Measurements from ENCODE around the gene SUPT3H.
A peak's percentile ranks its signal among the peaks of the same experiment; 100 is the strongest.

SUPT3H gene

DNA sequence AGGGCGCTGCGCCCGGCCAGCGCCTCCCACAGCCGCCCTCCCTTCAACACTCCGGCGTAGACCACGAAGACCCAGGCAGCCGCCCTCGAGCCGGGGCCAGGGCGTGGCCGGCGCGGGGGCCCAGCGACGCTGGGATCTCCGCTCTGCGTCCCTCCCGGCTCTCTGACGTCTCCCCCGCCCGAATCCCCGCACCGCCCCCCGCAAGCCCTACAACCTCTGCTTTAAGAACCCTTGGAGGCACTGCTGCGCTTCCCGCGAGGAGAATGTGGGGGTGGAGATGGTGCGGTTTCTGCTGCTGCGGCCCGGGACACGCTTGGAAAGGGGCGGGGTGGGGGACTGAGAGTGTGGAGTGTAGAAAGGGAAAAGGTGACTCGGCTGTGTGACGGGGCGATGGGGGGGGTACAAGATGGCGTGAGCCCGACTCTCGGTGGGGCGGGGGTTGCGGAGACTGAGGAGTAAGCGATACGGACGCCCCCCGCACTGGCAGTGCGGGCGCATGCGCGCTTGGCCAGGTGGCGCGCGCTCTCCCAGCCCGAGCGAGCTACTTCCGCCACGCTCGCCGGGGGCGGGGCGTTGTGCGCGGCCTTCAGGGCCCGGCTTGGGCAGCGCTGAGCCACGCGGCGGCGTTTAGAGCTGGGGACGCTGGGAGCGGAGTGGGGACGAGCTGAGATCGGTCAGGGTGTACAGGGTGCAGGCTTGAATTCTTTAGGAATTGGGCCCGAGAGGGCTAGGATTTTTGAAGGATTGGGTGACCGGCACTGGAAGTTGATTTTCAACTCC, at the start of gene SUPT3H:
TSS of gene SUPT3H (minus strand) at position 381 of the 780 bp plus-strand sequence.
- DNase-seq (ENCODE audit: low read depth in 2 of 2): peak; percentile 92 to 93

DNA sequence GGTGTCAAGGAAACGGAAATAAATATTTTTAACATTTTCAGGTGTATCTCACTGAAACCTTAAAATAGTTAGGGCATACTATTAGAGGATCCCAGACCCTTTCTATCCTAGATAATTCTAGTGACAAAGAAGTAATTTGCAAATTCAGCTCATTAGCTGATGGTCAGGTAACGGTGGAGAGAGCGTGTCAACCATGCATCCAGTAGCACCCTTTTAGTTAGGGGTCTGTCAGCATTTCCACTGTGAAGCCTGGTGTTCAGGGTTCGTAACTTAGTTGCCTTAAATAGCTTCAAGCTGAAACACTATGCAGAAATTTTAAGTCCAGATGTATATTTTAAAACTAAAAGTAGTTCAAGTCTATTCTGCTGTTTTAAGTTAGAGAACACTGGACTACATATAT, 48.5 kb upstream of the SUPT3H start:
- no peak for DNase-seq (ENCODE audit: low read depth in 2 of 2)

- peak in 1 of 2 donors; percentile 36 for DNase-seq (ENCODE audit: low read depth in 2 of 2)
Measured at GRCh38 chr6:45424451-45424861, 46.7 kb upstream of the SUPT3H start.

GRCh38 chr6:45423824-45424450, 46.2 kb upstream of the SUPT3H start:
- no peak for DNase-seq (ENCODE audit: low read depth in 2 of 2)

DNA sequence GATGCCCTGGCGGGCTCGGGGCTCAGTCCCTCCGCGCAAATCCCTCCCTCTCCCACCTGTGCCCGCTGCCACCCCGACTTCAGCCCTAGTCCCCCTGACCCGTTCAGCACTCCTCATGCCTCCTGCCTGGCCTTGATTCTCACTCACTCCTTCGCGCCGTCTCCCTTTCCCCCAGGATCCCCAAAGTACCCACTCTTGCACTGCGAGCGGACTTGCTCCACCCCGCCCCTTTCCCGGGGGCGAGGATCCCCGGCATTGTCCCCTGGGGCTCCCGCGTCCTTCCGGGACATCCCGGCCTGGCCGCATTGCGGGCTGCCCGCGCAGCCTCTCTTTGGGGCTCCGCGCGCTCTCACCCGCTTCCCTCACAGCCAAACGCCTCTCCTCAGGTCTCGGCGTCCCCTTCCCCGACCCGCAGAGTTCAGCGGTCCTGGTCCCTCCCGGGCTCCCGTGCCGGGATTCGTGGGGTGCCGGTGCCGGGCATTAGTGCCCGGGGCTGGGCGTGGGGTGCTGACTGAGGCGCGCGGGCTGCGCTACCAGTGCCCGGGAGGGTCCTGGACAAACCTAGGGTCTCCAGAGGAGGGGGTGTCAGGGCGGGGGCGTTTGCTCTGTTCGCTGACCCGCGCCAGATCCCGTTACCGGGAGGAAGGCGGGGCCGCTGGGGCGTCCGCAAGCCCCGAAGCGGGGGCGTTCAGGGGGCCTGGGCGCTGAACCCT, 45.5 kb upstream of the SUPT3H start:
- DNase-seq (ENCODE audit: low read depth in 2 of 2): no peak

DNA sequence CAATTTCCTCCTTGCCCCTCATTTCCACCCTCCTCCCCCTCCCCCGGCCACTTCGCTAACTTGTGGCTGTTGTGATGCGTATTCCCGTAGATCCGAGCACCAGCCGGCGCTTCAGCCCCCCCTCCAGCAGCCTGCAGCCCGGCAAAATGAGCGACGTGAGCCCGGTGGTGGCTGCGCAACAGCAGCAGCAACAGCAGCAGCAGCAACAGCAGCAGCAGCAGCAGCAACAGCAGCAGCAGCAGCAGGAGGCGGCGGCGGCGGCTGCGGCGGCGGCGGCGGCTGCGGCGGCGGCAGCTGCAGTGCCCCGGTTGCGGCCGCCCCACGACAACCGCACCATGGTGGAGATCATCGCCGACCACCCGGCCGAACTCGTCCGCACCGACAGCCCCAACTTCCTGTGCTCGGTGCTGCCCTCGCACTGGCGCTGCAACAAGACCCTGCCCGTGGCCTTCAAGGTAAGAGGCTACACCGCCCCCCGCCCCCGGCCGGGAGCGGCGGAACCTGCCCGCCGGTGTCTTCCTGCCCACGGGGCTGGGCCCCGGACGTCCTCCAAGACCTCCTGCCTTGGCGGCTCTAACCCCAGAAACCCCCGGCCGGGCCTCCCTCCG, 44.9 kb upstream of the SUPT3H start:
- peak in 1 of 2 donors; percentile 31 for DNase-seq (ENCODE audit: low read depth in 2 of 2)

- DNase-seq (ENCODE audit: low read depth in 2 of 2): peak in 1 of 2 donors; percentile 33
Measured at GRCh38 chr6:45421709-45422502, 44.2 kb upstream of the SUPT3H start.

DNA sequence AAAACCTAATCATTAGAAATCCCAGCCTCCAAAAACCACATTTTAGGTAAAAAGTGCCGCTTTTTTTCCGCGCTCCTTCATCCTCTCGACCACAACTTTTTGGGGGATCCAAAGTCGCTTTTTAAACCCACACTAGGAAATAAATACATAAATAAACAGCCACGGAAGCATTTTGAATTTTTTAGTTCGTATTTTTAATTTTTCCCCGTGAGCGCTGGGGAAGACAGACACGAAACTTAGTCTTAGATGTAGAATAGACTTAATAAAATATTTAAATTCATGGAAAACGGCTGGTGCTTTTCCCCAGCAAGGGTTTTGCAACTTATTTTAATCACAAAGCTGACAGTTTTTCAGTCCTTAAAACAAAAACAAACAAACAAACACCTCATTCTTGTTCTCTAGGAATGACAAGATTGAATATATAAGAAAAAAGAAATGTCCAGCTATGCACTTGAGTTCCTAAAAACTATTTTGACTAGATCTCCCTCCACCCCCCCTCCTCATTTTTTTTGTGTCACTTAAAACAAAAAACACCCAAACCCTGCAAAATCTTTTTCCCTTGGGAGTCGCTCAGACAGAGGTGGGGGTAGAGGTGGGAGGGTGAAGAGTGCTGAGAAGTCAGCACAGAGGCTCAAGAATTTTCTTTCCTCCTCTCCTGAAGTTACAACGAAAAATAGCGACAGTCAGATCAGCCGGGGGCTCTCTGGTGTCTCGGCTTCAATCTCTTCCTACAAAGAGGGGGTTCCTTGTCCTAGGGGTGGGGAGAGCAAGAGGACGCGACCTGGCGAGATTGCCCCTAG, 43.4 kb upstream of the SUPT3H start:
- DNase-seq (ENCODE audit: low read depth in 2 of 2): no peak

DNA sequence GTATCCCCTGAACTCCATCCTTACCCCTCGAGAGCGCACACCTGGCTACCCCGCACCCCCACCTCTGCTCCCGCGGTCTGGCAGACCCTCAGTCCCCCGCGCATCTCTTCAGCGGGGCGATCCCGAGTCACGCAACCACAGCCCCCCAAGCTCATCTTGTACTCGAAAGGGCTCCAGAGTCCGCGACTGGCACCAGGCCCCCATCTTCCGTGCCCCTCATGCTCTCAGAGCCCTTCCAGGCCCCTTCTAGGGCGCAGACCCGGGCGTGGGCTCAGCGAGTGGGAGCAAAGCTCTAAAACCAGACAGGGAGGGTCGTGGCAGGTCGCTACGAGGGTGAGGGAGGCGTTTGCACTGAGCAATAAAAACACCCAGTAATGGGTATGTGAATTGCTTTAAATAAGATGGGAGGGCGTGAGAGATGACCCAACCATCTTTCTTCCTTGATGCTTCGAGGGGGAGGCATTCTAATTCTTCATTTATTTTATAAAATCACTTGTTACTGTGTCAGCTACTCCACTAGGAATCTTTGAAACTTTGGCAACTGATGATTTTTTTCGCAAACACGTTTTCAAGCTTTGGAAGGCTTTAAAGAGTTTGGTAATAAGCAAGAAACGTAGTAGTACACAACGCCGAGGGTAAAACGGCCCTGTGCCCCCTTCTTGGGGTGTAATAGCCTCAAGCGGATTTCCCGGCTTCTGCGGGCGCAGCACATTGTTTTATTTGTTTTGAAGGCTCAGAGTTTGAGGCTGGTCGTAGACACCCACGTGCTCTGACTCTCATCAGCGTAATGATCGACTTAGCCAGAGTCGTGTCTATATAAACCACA, 42.6 kb upstream of the SUPT3H start:
- peak; percentile 25 to 54 for DNase-seq (ENCODE audit: low read depth in 2 of 2)

DNA sequence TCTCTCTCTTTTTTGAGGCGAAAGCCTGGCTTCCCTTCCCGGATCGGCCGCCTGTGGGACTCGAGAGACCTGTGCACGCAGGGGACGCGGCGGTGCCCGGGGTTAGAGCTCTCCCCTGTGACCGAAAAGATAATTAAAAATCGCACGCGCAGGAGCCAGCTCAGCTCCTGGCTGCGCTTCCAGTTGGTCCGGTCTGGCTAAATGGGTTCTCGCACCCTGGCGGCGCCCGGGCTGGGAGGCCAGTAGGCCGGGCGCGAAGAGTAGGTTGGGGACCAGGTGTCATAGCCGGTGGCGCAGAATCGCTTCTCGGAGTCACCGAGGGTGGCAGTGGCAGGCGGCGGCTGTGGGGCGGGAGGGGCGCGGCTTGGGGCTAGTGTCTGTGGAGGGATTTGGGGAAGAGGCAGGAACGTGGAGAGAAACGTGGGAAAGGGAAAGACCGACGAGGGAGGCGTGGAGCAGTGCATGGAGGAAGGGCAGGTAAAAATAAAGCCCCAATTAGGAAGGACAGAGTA, 41.9 kb upstream of the SUPT3H start:
- peak; percentile 27 to 28 for DNase-seq (ENCODE audit: low read depth in 2 of 2)

DNA sequence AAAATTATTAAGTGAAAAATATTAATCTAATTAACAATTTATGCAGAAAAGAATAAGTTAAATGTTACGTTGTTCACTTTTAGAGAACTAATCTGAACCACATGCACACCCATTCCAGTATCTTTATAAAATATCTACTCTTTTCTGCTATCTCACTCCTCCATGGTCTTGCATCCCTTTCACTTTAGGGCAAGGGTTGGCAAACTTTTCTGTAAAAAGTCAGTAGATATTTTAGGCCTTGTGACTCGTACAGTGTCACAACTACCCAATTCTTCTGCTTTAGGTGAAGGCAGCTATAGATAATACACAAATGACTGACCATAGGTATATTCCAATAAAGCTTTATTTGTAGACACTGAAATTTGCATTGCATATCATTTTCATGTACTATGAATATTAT, 39.7 kb upstream of the SUPT3H start:
- DNase-seq (ENCODE audit: low read depth in 2 of 2): no peak

GRCh38 chr6:45416700-45417099, 39.0 kb upstream of the SUPT3H start:
- no peak for DNase-seq (ENCODE audit: low read depth in 2 of 2)

DNA sequence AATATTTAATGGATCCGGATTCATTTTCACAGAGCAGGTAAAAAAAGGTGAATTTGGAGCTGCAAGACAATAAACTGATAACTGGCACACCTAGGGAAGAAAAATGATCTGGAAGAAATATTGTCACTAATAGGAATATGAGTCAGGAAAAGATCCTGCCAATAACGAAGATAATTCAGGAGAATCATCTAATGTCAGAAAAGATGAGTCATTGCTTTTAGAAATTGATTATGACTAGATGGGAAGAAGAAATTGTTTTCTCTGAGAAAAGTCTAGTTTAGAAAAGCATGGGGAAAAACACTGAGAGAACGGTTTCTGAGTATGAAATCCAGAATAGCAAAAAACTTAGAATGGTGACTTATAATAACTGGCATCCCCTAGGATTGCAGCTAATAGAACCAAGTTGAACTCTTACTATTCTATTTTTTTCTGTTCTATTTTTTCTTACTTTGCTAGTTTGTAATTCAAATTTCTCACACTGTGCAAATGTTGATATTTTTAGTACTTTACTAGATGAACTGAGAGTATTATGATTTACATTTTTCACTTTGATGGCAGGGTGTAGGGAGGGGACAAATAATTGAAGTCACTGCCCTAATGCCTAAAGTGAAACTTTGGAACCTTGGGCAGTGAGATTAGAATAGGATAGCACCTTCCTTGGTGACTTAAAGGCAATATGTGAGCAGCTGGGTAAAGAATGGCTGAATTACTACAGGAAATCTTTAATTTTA, 38.2 kb upstream of the SUPT3H start:
- no peak for DNase-seq (ENCODE audit: low read depth in 2 of 2)

GRCh38 chr6:45415315-45415714, 37.6 kb upstream of the SUPT3H start:
- no peak for DNase-seq (ENCODE audit: low read depth in 2 of 2)

GRCh38 chr6:45411959-45412358, 34.2 kb upstream of the SUPT3H start:
- DNase-seq (ENCODE audit: low read depth in 2 of 2): no peak

DNA sequence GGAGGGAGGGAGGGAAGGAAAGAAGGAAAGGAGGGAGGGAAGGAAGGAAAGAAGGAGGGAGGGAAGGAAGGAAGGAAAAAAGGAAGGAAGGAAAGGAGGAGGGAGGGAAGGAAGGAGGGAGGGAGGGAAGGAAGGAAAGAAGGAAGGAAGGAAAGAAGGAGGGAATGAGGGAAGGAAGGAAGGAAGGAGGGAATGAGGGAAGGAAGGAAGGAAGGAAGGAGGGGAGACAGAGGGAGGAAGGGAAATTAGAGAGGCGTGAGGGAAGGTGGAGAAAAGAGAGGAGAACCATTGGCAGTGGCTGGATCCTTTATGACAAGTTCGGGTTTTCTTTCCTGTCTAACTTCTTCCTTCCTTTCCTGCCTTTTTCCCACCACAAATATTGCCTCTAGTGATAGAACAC, 22.3 kb upstream of the SUPT3H start:
- DNase-seq (ENCODE audit: low read depth in 2 of 2): no peak

GRCh38 chr6:45398075-45398813, 20.5 kb upstream of the SUPT3H start:
- no peak for DNase-seq (ENCODE audit: low read depth in 2 of 2)

GRCh38 chr6:45394586-45395095, 16.9 kb upstream of the SUPT3H start:
- no peak for DNase-seq (ENCODE audit: low read depth in 2 of 2)
